GM18505 (cell line): ENCODE data around the gene USP36.
"Not testable (repeated sequence)": the region's sequence is repeated elsewhere in the genome, so short reads cannot be mapped to it uniquely, and the experiment has no call there.

Source experiments
- ATAC-seq: cut with Tn5 transposase; IDR thresholded peaks from one replicate; pipeline ENCODE4 v1.9.1; 2021; ENCODE audit not compliant: unreplicated experiment
- POLR2A ChIP-seq: IDR thresholded peaks from 4 replicates; pipeline ENCODE4 v1.6.1; 2011; ENCODE audit warnings: borderline replicate concordance; ENCODE audit not compliant: insufficient read depth, insufficient read length; ENCODE audit errors: extremely low read depth

The USP36 gene

DNA sequence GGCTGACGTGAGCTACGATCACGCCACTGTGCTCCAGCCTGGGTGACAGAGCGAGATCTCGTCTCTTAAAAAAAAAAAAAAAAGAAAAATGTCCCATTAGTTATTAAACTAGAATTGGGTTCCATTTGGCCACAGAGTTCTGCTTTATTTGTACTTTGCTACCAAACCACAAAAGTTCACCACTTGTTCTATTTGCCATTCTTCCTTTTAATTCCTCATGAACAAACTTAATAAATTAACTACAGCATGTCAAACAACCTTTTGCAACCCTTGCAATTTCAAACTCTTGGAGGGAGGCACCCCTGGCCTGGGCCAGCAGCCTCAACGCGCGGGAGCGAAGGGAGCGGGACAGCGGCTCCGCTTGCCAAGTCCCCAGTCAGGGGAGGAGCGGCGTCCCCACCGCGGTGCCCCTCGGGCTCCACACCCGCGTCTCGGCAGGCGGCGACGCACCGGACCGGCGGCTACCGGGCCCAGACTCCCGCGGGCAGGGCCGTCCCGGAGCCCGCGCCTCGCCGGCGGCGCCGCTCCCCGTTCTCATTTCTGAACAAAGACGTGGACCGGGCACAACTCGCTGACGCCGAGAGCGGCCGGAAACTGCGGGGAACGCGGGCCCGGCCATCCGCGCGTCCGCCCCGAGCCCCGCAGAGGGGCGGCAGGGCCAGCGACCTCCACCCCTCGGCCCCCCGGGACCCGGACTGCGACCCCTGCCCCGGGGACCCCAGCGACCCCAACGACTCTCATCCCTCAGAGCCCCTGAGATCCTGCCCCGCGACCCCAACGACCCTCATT, 59.3 kb downstream of the USP36 start:
- TF ChIP-seq POLR2A = peak; percentile 22
- peak; percentile 18 for ATAC-seq

DNA sequence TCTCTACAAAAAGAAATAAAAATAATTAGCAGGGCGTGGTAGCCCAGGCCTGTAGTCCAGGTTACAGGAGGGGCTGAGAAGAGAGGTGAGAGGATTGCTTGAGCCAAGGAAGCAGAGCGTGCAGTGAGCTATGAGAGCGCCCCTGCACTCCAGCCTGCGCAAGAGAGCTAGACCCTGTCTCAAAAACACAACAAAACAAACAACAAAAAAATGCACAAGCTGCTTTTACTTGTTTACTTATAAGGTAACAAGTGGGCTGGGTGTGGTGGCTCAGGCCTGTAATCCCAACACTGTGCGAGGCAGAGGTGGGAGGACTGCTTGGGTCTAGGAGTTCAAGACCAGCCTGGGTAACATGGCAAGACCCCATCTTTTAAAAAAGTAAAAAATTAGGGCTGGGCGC, 60.3 kb downstream of the USP36 start:
- ATAC-seq = no peak
- peak; percentile 44 for TF ChIP-seq POLR2A

DNA sequence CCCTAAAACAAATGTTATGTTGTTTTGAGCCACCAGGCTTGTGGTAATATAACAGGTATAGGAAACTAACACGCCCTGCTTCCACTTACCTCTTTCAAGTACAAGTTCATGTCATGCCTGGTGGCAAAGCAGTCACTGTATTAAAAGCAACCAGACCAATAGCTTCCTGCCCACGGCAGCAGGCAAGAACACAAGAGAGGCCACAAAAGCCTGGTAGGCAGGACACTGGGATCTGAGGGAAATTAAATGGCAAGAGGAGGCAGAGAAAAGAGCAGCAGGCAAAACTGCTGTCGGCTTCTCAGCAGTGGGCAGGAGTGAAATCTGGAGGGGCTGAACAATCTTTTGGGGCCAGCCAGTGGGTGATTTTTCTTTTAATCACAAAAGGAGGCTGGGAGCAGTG, 60.8 kb downstream of the USP36 start:
- TF ChIP-seq POLR2A = peak; percentile 69
- ATAC-seq = no peak

- not testable (repeated sequence) for ATAC-seq
Measured at GRCh38 chr17:78779286-78779651, 61.3 kb downstream of the USP36 start.

DNA sequence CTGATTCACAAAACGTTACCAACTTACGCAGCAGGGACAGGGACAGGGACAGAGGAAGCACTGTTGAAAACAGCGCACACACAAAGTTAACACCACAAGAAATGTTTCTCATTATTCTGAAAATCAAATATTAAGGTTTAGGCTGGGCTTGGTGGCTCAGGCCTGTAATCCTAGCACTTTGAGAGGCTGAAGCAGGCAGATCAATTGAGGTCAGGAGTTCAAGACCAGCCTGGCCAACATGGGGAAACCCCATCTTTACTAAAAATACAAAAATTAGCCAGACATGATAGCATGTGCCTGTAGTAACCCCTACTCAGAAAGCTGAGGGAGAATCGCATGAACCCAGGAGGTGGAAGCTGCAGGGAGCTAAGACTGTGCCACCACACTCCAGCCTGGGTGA, 62.7 kb downstream of the USP36 start:
- ATAC-seq = no peak
- no peak for TF ChIP-seq POLR2A

DNA sequence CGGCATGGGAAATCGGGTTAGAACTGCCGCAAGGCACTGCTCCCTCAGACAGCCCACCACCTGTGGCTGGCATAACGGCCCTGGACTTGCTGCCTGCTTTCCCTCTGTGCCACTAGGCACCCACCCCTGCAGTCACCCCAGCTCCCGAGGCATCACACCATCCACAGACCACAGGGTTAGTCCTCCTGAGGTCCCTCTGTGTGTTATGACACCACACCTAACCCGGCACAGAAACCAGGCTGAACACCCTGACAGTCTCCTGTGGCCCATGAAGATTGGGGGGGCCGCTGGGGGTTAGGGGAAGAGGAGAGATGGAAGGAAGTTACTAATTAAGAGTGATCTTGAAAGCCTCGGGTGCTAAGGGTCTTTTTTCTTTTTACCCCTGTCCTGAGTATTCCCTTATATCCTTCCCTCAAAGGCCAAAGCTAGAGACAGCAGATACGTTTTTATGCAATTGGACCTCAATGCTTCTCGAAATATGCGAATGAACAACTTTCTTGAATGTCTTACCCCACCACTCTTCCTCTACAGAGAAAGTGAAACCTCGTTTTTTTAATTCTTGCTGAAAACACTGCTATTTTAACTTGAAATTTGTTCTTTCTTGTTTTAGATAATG, 65.5 kb downstream of the USP36 start:
- TF ChIP-seq POLR2A = peak; percentile 64
- no peak for ATAC-seq

DNA sequence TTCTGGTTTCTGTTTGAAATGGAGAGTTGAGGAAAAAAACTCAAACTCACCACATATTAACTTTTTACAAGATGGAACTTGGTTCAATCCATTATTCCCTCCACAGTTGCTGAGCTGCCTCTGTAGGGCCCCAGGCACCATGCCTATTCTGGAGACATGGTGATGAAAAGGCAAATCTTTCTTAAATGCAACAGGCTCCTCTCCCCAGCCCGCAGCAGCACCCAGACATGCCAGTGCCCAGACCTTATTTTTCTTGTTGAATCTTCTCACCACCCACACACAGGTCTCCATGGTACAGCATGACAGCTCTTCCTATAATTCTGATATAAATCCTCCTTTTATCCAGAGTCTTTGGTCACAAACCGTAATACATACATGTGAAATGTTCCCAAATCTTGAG, 66.2 kb downstream of the USP36 start:
- ATAC-seq = no peak

DNA sequence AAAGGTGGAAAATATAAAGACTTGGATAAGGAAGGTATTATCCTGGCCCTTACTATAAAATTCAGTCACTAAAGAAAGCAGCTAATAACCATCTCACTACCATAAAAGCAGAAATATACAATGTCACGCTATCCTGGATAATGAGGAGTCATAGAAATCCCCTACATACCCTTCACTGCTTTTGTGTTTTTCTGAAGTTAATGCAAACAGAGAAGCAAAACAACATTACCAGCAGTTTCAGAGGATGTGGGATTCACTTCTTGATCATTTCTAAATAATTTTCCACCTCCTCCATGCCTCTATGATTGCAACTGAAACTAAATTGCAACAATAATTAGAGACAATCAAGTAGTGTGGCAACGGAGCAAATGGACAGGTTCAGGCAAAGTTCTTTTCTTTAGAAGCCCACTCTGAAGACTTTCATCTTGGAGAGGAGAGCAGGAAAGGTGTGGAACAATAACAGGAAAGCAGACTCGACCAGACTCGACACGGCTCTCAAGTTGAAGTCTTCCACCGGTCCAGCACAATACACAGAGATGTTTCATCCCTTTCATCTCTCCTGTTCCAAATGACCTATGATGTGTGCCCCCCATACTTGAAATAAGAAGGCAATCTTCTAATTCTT, 68.7 kb downstream of the USP36 start:
- TF ChIP-seq POLR2A = no peak
- ATAC-seq = no peak

More for the DNA sequence above, 66.2 kb downstream of the USP36 start:
- no peak for TF ChIP-seq POLR2A

- ATAC-seq = no peak
Measured at GRCh38 chr17:78769196-78769773, 71.3 kb downstream of the USP36 start.

DNA sequence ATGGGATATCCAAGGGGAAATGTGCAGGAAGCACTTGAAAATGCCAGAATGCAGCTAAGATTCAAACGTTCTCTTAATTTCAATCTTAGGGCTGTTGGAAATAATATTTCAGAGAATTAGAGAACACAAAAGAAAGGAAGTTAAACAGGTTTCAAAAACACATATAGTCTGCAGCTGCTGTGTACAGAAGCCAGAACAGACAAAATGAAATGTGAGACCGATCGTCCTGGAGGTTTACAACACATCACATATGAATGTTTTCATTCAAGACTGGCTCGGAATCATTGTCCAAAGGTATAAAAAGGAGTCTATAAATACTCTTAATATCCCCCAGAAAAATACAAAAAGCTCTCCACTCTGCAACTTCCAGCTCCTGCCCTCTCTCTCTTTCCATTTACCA, 72.8 kb downstream of the USP36 start:
- no peak for ATAC-seq
- no peak for TF ChIP-seq POLR2A

More at GRCh38 chr17:78769196-78769773, 71.3 kb downstream of the USP36 start:
- no peak for TF ChIP-seq POLR2A

- no peak for TF ChIP-seq POLR2A
- ATAC-seq = no peak
Measured at GRCh38 chr17:78766743-78767294, 73.8 kb downstream of the USP36 start.

DNA sequence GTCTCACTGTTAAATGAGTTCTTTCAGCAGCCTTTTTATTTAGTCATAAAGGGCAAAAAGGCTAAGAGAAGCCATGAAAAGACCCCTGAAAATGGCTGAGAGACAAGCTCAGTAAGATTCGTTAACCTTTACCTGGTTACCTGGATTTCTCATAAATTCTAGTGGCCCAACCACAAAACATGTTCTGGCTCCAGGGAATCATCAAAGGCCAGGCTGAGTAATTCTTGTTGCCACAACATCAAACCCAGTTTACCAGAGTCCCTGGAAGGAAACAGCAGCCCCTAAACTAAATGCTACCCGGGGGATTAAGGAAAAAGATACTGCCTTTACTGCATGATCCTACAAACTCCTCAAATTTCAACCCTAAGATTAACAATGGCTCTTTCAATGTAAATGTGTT, 74.4 kb downstream of the USP36 start:
- ATAC-seq = no peak
- TF ChIP-seq POLR2A = no peak

GRCh38 chr17:78765821-78766220, 74.8 kb downstream of the USP36 start:
- no peak for ATAC-seq
- TF ChIP-seq POLR2A = no peak
